SH-SY5Y (cell line): ENCODE results near the gene HMCN1.

Experiments
- GATA2 ChIP-seq: IDR thresholded peaks from 2 replicates; pipeline ENCODE4 v1.6.1; 2011; ENCODE audit warnings: mild to moderate bottlenecking, low read depth, low read length
- GATA3 ChIP-seq: IDR thresholded peaks from 2 replicates; pipeline ENCODE4 v1.6.1; 2011; ENCODE audit warnings: low read depth, mild to moderate bottlenecking, low read length, moderate library complexity

DNA sequence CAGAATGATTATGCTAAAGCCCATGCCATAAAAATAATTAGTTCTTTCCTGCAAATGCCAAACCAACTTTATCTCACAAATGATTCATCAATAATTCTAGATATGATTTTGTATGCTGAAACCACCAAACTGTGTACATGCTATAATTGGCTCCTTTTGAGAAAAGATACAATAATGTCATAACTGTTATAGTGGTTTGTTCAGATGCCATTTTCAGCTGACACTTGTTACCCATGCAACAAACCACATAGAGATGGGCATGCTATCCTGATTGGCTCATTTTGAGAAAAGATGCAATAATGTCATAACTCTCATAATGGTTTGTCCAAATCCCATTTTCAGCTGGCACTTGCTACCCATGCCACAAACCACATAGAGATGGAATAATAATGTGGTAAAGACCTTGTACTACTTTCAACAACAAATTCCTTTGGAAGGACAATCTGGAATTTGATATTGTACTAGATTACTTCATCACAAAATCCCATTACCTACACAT is 357.1 kb downstream of the HMCN1 start:
- TF ChIP-seq GATA3 = no peak
- no peak for TF ChIP-seq GATA2
